GM18520 (cell line): ENCODE measurements around the gene PAX3.

Experiments used
- ATAC-seq: cut with Tn5 transposase; IDR thresholded peaks from one replicate; pipeline ENCODE4 v1.9.1; 2021; ENCODE audit not compliant: unreplicated experiment

The PAX3 gene

DNA sequence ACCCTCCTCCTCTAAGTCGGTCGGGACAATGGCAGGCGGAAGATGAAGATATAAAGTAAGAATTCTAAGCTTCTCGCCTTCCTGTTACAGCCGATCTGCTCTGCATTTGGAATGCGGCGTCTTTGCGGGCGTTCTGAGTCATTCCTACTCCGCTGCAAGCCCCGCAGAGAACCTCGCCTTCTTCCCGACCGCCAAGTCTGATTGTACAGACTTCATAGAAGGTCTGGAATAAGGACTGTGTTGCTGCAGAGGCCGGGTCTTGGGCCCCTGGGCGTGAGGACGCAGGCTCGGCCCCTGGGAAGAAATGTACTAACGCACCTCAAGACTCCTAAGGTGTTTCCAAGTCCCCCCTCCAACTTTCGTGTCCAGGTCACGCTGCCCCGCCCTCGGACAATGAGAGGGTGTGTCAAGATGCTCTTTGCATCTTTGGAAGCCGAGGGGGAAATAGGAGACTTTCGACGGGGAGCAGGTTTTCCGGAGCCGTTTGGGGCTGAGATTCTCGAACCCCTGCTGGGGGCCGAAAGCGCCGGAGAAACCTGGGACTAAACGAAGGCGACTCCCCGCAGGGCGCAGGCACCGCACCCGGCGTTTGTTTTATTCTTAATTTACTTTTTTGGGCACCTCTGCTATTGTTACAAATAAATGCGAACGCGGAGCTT lies 12.7 kb upstream of the PAX3 start:
- no peak for ATAC-seq

- ATAC-seq, result no peak
These were observed 12.0 kb upstream of the PAX3 start for GRCh38 chr2:222310747-222311318.

DNA sequence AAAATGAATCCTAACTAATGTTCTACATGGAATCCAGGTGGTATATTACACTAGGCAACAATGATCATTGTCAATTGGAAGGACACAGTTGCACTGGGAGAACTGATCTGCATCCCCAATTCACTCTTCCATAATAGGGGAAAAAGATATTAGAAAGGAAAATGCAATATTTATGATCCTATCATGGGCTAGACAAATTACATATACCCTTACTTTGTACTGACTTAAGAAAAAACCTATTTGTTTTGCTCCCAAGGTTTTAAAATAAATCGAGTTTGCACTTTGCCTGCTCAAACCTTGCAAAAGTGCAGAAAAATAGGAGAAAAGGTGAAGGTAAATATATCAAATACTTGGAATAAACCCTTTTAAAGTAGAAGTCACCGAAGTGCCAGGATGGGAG lies 11.0 kb upstream of the PAX3 start:
- ATAC-seq, result no peak

DNA sequence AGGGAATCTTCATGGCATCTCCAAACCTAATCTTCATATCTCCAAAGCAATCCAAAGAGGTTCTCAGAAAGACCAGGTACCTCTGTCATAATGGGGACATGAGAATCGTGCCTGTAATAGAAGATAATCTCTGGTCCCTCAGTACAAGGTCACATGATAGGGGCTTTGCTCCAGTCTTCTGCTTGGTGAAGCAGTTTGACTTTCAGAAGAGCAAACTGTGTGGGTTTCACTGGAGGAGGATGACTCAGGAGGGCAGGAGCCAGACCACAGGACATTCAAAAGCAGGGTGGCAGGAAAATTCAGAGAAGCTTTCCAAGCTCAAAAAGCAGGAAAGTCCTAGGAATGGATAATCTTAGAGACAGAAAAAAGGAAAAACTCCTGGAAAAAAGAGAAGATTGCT lies 10.6 kb upstream of the PAX3 start:
- no peak for ATAC-seq

DNA sequence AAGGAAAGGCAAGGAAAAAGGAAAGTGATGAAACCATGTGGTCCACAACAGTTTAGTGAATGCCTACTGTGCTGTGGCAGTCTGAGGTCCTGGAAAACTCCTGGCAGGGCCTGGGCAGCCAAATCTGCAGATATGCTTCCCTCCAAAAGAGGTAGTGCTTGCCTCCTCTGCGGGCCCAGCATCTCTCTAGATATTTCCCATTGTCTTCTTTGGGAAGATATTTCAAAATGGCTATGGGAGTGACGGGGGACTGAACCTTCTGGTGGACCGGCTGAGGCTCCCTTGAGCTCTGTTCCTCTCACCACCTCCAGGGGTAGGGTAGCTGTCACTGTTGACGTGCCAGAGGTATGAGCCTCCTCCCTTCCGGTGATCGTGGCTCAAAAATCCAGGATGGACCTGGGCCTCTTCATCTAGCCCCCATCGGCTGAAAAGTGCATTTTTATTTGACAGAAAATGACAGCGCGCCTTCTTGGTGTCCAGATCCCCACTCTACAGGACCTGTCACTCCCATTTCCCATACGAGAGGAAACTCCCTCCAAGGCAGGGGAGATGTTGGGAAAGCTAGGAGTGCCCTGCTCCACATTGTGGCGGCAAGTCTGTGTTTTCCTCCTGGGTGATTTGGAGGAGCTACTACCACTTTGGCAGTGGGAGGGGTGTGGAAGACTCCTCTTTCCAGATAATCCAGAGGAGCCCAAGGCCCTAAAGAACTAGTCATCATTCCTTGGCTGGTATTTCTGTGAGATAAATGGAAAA lies 9.4 kb upstream of the PAX3 start:
- no peak for ATAC-seq

DNA sequence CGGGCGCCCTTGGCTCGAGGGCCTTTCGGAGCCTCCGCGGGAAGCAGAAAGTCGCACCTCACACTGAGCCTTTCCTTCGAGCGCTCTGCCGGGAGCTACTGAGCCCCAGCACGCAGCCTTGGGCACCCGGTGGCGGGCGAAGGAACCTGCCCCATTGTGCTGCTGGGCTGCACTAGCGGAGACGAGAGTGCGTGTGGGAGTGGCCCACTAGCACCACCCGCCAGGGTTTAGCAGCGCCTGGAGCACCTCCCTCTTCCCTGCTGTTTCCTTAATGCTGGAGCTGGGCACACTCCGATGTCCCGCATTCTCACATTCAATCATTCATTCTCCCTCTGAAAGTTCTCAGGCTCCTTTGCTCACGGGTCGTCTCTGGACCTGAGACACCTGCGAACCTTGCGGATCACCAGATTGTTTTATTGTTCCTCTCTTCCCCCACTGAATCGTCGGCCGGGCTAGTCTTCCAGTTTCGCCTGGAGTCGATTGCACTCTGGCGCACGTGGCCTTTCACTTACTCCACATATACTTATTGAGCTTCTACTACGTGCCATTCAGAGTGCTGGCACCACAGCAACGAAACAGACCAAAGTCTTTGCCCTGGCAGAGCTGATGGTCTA lies 8.5 kb upstream of the PAX3 start:
- ATAC-seq, result no peak

DNA sequence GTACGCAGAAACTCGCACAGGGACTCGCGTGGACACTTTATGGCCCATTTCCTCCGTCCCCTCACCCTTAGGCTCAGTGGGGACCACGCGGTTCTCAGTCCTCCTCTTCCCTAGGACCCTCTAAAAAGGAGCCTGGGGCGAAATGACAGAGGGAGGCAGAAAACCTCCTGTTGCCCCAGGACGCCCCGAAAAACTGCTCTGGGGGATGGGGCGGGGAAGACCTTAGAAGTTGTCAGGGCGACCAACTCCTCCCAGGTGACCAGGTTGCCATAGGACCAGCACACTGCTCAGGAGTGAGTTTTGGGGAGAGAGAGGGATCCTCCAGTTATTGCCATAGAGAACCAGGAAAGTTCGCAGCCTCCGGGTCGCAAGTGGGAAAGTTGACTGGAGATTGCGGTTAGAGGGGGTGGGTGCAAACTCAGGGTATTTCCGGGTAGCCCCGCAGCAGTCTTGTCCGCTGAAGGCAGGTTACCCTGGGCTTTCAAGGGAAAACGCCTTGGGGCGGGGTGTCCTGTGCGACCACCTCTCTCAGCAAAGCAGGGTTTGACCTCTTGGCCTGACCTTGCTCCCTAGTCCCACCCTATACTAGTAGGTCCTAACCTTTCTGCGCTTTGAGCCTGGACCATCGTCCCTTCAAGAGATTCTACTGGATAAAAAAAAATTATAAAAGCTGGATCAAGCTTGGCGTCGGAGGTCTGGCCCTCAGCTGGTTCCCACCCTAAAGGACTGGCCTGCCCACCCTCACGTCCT lies 7.8 kb upstream of the PAX3 start:
- ATAC-seq, result no peak

GRCh38 chr2:222305516-222306392 lies 7.0 kb upstream of the PAX3 start:
- ATAC-seq, result no peak

GRCh38 chr2:222304737-222305515 lies 6.1 kb upstream of the PAX3 start:
- ATAC-seq, result no peak

DNA sequence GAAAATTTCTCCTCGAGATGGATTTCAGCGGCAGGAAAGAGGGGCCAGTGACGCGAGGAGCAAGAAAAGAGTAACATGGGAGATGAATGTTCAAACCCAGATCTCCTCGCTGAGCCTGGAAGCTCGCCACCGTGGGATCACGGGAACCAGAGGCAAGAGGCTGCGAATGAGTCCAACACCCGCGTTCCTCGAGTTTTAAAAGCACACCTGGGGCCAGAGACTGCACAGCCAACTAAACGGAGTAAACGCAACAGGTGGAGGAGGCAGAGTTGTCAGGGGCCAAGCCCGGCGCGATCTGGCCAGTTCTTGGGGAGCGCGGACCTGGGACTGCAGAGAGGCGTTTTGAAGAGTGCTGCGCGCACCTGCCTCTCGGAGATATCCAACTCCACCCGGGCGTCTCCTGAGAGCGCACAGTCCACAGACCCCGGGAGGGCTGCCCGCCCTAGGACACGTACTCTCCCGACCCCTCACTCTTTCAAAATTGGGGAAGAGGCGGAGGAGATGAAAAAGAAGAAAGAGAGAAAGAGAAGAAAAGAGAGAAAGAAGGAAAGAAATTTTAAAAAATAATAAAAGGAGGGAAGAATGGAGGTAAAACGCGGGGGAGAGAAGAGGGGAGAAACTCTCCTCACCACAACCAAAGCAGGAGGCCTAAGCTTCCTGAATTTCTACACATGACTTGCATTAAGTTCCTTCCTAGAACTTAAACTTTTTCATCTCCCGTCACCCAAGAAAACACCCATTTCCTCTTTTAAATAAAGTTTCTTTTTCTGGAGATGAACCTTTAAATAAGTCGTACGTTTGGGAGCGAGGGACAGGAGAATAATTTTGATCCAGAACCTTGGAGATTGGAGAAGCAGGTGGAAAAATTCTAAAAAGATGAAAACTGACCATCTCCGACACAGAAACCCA lies 5.3 kb upstream of the PAX3 start:
- ATAC-seq, result no peak

DNA sequence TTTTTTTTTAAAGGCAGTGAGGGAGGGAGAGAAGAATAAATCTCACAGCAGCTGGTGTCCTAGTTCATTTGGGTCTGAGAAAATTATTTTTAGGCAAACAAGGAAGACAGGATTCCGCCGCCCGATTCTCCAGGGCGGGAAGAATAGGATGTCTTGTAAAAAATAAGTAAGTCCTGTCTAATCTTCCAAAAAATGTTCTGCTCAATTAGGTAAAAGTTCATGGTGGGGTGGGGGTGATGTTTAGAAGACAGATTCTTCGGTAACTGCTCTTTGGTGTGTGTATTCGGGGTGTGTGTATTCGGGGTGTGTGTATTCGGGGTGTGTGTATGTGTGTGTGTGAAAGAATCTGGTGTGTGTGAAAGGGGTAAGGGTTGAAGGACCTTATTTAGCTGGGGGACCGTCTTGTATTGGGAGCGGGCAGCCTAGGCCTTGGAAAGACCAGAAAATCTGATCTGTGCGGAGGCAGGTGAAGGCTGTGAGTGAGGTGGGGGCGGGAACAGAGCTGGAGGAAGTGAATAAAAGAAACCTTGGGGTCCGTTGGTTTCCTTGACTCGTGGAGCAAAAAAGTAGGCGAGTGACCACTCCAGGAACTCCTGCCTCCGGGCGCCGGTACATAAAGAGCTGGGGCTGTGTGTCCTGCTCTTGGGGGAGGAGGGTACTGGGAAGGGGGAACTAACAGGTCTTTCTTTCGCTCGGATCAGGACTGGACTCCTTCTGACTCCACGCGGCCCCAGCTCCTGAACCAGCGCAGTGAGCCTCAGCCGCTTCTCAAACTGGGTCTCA lies 4.4 kb upstream of the PAX3 start:
- no peak for ATAC-seq

- ATAC-seq, result no peak
These were observed 3.6 kb upstream of the PAX3 start for GRCh38 chr2:222302178-222303018.

- ATAC-seq, result no peak
These were observed 3.0 kb upstream of the PAX3 start for GRCh38 chr2:222301796-222302118.

- ATAC-seq, result no peak
These were observed 2.4 kb upstream of the PAX3 start for GRCh38 chr2:222301053-222301795.

DNA sequence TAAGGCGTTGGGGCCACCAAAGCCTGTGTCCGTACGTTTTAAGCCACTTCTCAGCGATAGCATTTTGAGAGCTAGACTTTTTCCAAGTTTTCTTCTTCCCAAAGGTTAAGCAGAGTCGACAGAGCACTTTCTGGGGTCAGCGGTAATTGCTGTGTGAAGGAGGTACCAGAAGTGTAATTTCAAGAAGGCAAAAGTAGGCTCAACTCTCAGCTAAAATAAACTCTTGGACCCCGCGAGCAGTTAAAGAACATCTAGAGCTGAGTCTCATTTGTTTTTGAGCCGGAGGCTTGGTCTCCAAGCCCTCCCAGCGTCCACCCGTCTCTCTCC lies 1.9 kb upstream of the PAX3 start:
- no peak for ATAC-seq

GRCh38 chr2:222299906-222300725 lies 1.3 kb upstream of the PAX3 start:
- no peak for ATAC-seq
